Suprapubic skin (tissue), 3 donors: Measurements from ENCODE around the gene CACNG3.

Experiments
- CTCF ChIP-seq, 2 donors: fragments of 200-600 bp in 1 of 2; fragments of 450-650 bp in 1 of 2; sonication (generic) in 1 of 2; IDR thresholded peaks; one replicate each; pipeline ENCODE4 v1.5.1; 2016 to 2019; ENCODE audit warnings: antibody characterized with exemption in 2 of 2, mild to moderate bottlenecking in 1 of 2, moderate library complexity in 1 of 2
- POLR2A ChIP-seq, 2 donors: fragments of 450-650 bp; IDR thresholded peaks; one replicate each; pipeline ENCODE4 v1.6.1; 2017; ENCODE audit warnings: antibody characterized with exemption in 2 of 2, mild to moderate bottlenecking in 2 of 2, moderate library complexity in 2 of 2

- TF ChIP-seq CTCF (IDR thresholded peaks at IDR 0.05) (no peak), POLR2A (IDR thresholded peaks at IDR 0.05) (no peak)
Measured at GRCh38 chr16:24324421-24324820, 68.3 kb downstream of the CACNG3 start.
